Naive thymus-derived CD4-positive, alpha-beta T cell (primary cell): Measurements from ENCODE around the gene USP17L20. TPM values are rescaled to one million over a fixed set of nuclear protein-coding genes. Genes with fewer than 3 reads are reported as not detected.
A peak's percentile ranks its signal among the peaks of the same experiment; 100 is the strongest.
"Not testable (repeated sequence)": the region's sequence is repeated elsewhere in the genome, so short reads cannot be mapped to it uniquely, and the experiment has no call there.

ENCODE experiments used
- ATAC-seq: fragments of 150-1000 bp; cut with Tn5 transposase; 2 replicates; pipeline ENCODE4 v1.10.0; 2021; ENCODE audit warnings: mild to moderate bottlenecking, moderate library complexity
- CTCF ChIA-PET: fragments of 350-600 bp; sonication (Branson Sonifier 250); formaldehyde crosslinking; loops from one replicate; lab custom pipeline; 2021; ENCODE audit warnings: antibody characterized with exemption; lab: Charles Lee
- POLR2A ChIA-PET: fragments of 350-600 bp; sonication (Branson Sonifier 250); formaldehyde crosslinking; loops from one replicate; lab custom pipeline; 2021; ENCODE audit warnings: antibody characterized with exemption, inconsistent platforms; lab: Charles Lee
- DNase-seq, 9 donors: peaks; one replicate each; pipeline versions ENCODE4 v3.0.0 to v3.0.0-alpha.2; 2020 to 2022; ENCODE audit warnings: mixed read lengths in 1 of 9
- H3K27ac ChIP-seq: one replicate; pipeline ENCODE4 v1.7.0; 2013; ENCODE audit warnings: mild to moderate bottlenecking, low read depth, low read length, moderate library complexity
- H3K27me3 ChIP-seq, 2 donors: one replicate each; pipeline ENCODE4 v1.7.0; 2013; ENCODE audit warnings: low read length in 2 of 2, mild to moderate bottlenecking in 2 of 2, moderate library complexity in 2 of 2; ENCODE audit not compliant: control insufficient read depth in 2 of 2, insufficient read depth in 2 of 2
- H3K36me3 ChIP-seq, 3 experiments: 1 replicate in 2 of 3; 2 replicates in 1 of 3; pipeline ENCODE4 v1.7.0; 2013; ENCODE audit warnings: low read length in 3 of 3, mild to moderate bottlenecking in 3 of 3, moderate library complexity in 1 of 3; ENCODE audit not compliant: insufficient read depth in 3 of 3, control insufficient read depth in 2 of 3
- H3K4me1 ChIP-seq, 2 donors: one replicate each; pipeline ENCODE4 v1.7.0; 2013; ENCODE audit warnings: low read length in 2 of 2, mild to moderate bottlenecking in 2 of 2, moderate library complexity in 1 of 2; ENCODE audit not compliant: control insufficient read depth in 2 of 2, insufficient read depth in 2 of 2
- H3K4me3 ChIP-seq: 2 replicates; pipeline ENCODE4 v1.7.0; 2013; ENCODE audit warnings: mild to moderate bottlenecking, low read length
- H3K9me3 ChIP-seq, 3 experiments: 1 replicate in 2 of 3; 2 replicates in 1 of 3; pipeline ENCODE4 v1.7.0; 2013; ENCODE audit warnings: low read length in 3 of 3; ENCODE audit not compliant: control insufficient read depth in 2 of 3
- H3K27ac Mint-ChIP-seq, 9 donors: one replicate each; pipeline ENCODE4 v1.8.0; 2020 to 2022; ENCODE audit warnings: mixed read lengths in 9 of 9, mild to moderate bottlenecking in 8 of 9, moderate library complexity in 5 of 9, inconsistent platforms in 2 of 9
- H3K27me3 Mint-ChIP-seq, 5 donors: one replicate each; pipeline ENCODE4 v1.8.0; 2021 to 2022; ENCODE audit warnings: mixed read lengths in 5 of 5, mild to moderate bottlenecking in 1 of 5
- H3K36me3 Mint-ChIP-seq, 5 donors: one replicate each; pipeline ENCODE4 v1.8.0; 2020 to 2022; ENCODE audit warnings: mixed read lengths in 5 of 5, mild to moderate bottlenecking in 3 of 5, inconsistent platforms in 1 of 5
- H3K4me1 Mint-ChIP-seq, 7 donors: one replicate each; pipeline ENCODE4 v1.8.0; 2020 to 2022; ENCODE audit warnings: mixed read lengths in 7 of 7, mild to moderate bottlenecking in 3 of 7, inconsistent platforms in 1 of 7
- H3K4me3 Mint-ChIP-seq, 10 donors: one replicate each; pipeline ENCODE4 v1.8.0; 2020 to 2022; ENCODE audit warnings: mild to moderate bottlenecking in 10 of 10, mixed read lengths in 10 of 10, moderate library complexity in 6 of 10, inconsistent platforms in 2 of 10
- H3K9me3 Mint-ChIP-seq, 11 donors: one replicate each; pipeline ENCODE4 v1.8.0; 2020 to 2022; ENCODE audit warnings: mixed read lengths in 11 of 11, mild to moderate bottlenecking in 4 of 11, inconsistent platforms in 1 of 11, moderate library complexity in 1 of 11
- intact Hi-C, 2 donors: fragments of 100-400 bp; cut with micrococcal nuclease; formaldehyde crosslinking; loops; one replicate each; pipeline ENCODE4 v1.15.1; 2023
- polyA plus RNA-seq, 2 donors: library from polyadenylated mRNA; unstranded; fragments of 300-500 nt; fragmentation: Illumina TruSeq; gene quantifications; one replicate each; pipeline ENCODE4 v1.2.3, GENCODE V29; 2021
- total RNA-seq, 6 experiments: library from RNA in 5 of 6; stranded (reverse) in 5 of 6; gene quantifications; 1 replicate in 5 of 6; 2 replicates in 1 of 6; pipeline ENCODE4 v1.2.3 and lab custom pipeline; 2021 to 2026

Gene USP17L20, protein sequence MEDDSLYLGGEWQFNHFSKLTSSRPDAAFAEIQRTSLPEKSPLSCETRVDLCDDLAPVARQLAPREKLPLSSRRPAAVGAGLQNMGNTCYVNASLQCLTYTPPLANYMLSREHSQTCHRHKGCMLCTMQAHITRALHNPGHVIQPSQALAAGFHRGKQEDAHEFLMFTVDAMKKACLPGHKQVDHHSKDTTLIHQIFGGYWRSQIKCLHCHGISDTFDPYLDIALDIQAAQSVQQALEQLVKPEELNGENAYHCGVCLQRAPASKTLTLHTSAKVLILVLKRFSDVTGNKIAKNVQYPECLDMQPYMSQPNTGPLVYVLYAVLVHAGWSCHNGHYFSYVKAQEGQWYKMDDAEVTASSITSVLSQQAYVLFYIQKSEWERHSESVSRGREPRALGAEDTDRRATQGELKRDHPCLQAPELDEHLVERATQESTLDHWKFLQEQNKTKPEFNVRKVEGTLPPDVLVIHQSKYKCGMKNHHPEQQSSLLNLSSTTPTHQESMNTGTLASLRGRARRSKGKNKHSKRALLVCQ
- not detected for total RNA-seq
- polyA plus RNA-seq = not detected
- not detected for total RNA-seq (lab: John Stamatoyannopoulos, UW)

DNA sequence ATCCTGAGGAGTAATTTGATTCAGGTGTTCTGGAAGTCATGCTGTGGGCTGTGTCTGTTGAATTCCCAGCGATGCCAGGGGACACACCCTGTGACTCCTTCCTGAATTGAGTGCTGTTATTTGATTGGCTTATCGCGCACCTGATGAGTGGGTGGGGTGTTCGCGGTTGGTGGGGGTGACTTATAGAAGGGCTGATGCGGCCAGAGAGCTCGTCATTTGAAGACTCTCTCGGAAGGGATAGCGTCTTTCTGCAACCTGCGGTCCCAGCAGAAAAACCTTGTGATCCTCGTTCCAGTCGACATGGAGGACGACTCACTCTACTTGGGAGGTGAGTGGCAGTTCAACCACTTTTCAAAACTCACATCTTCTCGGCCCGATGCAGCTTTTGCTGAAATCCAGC, at the start of gene USP17L20:
Gene USP17L20 (plus strand): TSS at position 301 of the 400 bp plus-strand sequence. CDS start 0 bp downstream, at position 301.
- DNase-seq, H3K27me3 Mint-ChIP-seq, H3K9me3 ChIP-seq, H3K36me3 Mint-ChIP-seq, H3K27ac Mint-ChIP-seq, POLR2A ChIA-PET, H3K4me3 ChIP-seq, ATAC-seq, H3K27ac ChIP-seq, H3K4me3 Mint-ChIP-seq, H3K27me3 ChIP-seq, CTCF ChIA-PET, H3K4me1 Mint-ChIP-seq, intact Hi-C loops, H3K36me3 ChIP-seq, H3K9me3 Mint-ChIP-seq, H3K4me1 ChIP-seq: not testable (repeated sequence)

DNA sequence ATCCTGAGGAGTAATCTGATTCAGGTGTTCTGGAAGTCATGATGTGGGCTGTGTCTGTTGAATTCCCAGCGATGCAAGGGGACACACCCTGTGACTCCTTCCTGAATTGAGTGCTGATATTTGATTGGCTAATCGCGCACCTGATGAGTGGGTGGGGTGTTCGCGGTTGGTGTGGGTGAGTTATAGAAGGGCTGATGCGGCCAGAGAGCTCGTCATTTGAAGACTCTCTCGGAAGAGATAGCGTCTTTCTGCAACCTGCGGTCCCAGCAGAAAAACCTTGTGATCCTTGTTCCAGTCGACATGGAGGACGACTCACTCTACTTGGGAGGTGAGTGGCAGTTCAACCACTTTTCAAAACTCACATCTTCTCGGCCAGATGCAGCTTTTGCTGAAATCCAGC, 47.6 kb upstream of the USP17L20 start, which contains the start of gene USP17L10:
Gene USP17L10 (plus strand): TSS at position 301 of the 400 bp plus-strand sequence. CDS start 0 bp downstream, at position 301.
- H3K27ac ChIP-seq, POLR2A ChIA-PET, H3K36me3 Mint-ChIP-seq, H3K4me3 Mint-ChIP-seq, intact Hi-C loops, H3K4me1 ChIP-seq, H3K9me3 ChIP-seq, DNase-seq, ATAC-seq, H3K27me3 ChIP-seq, H3K9me3 Mint-ChIP-seq, H3K4me3 ChIP-seq, H3K27ac Mint-ChIP-seq, H3K4me1 Mint-ChIP-seq, H3K27me3 Mint-ChIP-seq, H3K36me3 ChIP-seq, CTCF ChIA-PET: not testable (repeated sequence)

DNA sequence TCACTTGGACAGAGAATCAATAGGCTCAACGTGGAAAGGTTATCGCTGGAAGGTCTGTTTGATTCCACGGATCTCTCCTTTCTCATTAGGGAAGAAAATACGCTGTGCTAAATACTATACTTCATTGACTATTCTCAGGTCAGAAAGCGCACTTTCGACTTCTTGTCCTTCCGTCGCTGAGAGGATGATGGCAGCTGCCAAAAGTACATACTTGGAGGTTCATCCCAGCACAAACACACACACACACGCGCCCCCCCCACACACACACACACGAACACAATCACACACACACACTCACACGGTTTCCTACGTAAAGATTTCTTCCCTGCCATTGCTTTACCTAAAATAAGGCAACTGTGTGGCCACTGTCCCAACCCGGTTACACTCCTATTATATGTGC, 43.2 kb upstream of the USP17L20 start:
- POLR2A ChIA-PET, ATAC-seq, H3K4me3 Mint-ChIP-seq, H3K9me3 ChIP-seq, H3K27ac Mint-ChIP-seq, H3K9me3 Mint-ChIP-seq, H3K4me3 ChIP-seq, H3K36me3 ChIP-seq, H3K27me3 Mint-ChIP-seq, intact Hi-C loops, H3K4me1 ChIP-seq, H3K27ac ChIP-seq, H3K27me3 ChIP-seq, H3K4me1 Mint-ChIP-seq, H3K36me3 Mint-ChIP-seq, CTCF ChIA-PET: not testable (repeated sequence)
- peak in 1 of 9 donors; percentile 4 for DNase-seq

DNA sequence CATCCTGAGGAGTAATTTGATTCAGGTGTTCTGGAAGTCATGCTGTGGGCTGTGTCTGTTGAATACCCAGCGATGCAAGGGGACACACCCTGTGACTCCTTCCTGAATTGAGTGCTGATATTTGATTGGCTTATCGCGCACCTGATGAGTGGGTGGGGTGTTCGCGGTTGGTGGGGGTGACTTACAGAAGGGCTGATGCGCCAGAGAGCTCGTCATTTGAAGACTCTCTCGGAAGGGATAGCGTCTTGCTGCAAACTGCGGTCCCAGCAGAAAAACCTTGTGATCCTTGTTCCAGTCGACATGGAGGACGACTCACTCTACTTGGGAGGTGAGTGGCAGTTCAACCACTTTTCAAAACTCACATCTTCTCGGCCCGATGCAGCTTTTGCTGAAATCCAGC, 42.8 kb upstream of the USP17L20 start, which contains the start of gene USP17L11:
Gene USP17L11 (plus strand): TSS at position 301 of the 400 bp plus-strand sequence. CDS start 0 bp downstream, at position 301.
- H3K27ac Mint-ChIP-seq, H3K36me3 Mint-ChIP-seq, H3K27me3 ChIP-seq, H3K36me3 ChIP-seq, H3K4me3 Mint-ChIP-seq, H3K4me1 Mint-ChIP-seq, H3K27me3 Mint-ChIP-seq, H3K9me3 Mint-ChIP-seq, DNase-seq, intact Hi-C loops, ATAC-seq, CTCF ChIA-PET, H3K27ac ChIP-seq, H3K9me3 ChIP-seq, H3K4me3 ChIP-seq, H3K4me1 ChIP-seq, POLR2A ChIA-PET: not testable (repeated sequence)

DNA sequence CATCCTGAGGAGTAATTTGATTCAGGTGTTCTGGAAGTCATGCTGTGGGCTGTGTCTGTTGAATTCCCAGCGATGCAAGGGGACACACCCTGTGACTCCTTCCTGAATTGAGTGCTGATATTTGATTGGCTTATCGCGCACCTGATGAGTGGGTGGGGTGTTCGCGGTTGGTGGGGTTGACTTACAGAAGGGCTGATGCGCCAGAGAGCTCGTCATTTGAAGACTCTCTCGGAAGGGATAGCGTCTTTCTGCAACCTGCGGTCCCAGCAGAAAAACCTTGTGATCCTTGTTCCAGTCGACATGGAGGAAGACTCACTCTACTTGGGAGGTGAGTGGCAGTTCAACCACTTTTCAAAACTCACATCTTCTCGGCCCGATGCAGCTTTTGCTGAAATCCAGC, 38.1 kb upstream of the USP17L20 start, which contains the start of gene USP17L12:
Gene USP17L12 (plus strand): TSS at position 301 of the 400 bp plus-strand sequence. CDS start 0 bp downstream, at position 301.
- DNase-seq, H3K36me3 Mint-ChIP-seq, H3K27ac ChIP-seq, H3K4me3 ChIP-seq, H3K9me3 ChIP-seq, H3K9me3 Mint-ChIP-seq, H3K27ac Mint-ChIP-seq, H3K36me3 ChIP-seq, POLR2A ChIA-PET, H3K27me3 Mint-ChIP-seq, intact Hi-C loops, CTCF ChIA-PET, H3K4me1 Mint-ChIP-seq, H3K27me3 ChIP-seq, H3K4me1 ChIP-seq, ATAC-seq, H3K4me3 Mint-ChIP-seq: not testable (repeated sequence)

DNA sequence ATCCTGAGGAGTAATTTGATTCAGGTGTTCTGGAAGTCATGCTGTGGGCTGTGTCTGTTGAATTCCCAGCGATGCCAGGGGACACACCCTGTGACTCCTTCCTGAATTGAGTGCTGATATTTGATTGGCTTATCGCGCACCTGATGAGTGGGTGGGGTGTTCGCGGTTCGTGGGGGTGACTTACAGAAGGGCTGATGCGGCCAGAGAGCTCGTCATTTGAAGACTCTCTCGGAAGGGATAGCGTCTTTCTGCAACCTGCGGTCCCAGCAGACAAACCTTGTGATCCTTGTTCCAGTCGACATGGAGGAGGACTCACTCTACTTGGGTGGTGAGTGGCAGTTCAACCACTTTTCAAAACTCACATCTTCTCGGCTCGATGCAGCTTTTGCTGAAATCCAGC, 33.3 kb upstream of the USP17L20 start, which contains the start of gene USP17L13:
Gene USP17L13 (plus strand): TSS at position 301 of the 400 bp plus-strand sequence. CDS start 0 bp downstream, at position 301.
- H3K4me3 Mint-ChIP-seq, H3K27me3 ChIP-seq, intact Hi-C loops, H3K27me3 Mint-ChIP-seq, CTCF ChIA-PET, H3K9me3 Mint-ChIP-seq, DNase-seq, POLR2A ChIA-PET, H3K4me1 Mint-ChIP-seq, H3K9me3 ChIP-seq, H3K27ac ChIP-seq, H3K4me3 ChIP-seq, H3K36me3 Mint-ChIP-seq, ATAC-seq, H3K36me3 ChIP-seq, H3K4me1 ChIP-seq, H3K27ac Mint-ChIP-seq: not testable (repeated sequence)
